Putamen (tissue), 1 donor: Measurements from ENCODE around the gene DLX6.

ENCODE experiments used
- DNase-seq: peaks from one replicate; pipeline ENCODE4 v3.0.0-alpha.2; 2016; ENCODE audit warnings: low spot score

The DLX6 gene

DNA sequence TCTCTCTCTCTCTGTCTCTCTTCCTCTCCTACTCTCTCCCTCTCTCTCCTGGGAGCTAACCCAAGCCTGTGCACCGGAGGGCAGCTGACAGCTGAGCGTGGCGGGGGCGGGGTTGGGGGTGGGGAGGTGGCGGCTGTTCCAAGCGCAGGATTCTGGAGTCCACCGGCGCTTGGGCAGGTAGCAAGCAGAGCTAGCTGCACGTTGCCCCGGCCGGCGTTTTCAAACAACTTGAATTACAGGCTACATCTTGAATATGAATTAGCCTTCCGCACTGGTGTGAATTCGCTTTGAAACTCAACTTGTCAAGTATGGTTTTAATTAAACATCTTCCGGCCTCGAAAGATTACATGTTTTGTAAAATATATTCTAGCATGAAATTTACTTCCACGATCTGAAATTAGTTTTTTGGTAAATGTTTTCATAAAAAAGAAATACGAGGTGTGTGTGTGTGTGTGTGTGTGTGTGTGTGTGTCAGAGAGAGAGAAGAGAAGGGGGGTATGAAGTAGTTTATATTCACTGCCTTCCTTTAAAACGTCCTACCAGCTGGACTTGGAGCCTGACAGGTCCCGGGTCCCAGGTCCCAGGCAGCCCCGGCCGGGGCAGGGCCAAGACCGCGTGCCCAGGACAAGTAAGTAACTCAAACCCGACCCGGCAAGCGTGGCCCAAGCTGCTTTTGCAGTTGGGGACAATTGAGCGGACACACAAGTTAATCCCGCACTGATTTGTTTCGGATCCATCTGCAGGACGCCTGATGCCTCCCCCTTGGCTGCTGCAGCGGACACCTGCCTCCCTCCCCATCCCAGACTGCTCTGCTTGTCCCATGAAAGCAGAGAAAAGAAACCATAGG lies 9.0 kb upstream of the DLX6 start:
- peak; percentile 1 for DNase-seq

DNA sequence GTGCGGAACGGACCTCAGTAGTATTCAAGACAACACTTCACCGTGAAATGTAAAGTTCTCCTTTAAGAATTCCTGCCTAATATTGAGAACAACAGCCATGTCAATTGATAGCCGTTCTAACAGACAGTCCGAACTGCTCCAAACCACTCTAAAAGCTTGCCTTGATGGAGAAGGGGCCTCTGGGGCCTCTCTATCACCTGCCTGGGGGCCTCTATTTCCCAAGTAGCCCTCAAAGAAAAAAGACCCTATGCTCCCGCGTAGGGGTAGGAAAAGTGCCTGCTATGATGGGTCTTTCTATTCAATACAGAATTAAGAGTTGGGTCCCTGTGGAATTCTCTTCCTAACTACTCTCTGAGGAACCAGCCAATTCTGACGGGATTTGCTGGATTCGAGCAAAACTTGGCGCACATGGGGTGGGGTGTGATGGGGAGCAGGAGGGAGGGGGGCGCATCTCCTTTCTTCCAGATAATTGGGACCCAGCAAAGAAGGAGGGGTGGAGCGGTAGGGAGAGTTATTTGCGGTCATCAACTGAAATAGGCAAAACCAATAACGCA lies 8.3 kb upstream of the DLX6 start:
- DNase-seq: peak; percentile 1

DNA sequence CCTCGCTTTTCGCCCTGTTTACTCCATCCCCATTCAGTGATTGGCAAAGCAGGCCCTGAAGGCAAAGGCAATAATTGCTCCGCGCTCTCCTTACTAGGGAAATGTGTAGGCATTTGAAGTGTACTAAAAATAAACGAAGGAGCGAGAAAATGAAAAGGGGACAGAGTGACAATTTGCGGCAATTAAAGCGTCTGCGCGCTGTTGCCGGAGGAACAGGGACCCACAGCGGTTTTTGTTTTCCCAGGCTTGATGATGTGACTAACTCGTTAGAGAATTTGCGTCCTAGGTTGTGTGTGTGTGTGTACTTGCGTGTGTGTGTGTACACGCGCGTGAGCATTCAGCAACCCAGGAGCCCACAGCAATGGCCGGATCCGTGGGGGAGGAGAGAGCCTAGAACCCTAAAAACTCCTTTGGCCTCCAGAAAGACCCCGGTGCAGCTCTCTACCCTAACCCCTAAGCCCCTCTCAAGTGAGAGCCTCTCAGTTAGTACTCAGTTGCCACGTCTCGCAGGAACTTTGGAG lies 7.8 kb upstream of the DLX6 start:
- DNase-seq: peak; percentile 47

DNA sequence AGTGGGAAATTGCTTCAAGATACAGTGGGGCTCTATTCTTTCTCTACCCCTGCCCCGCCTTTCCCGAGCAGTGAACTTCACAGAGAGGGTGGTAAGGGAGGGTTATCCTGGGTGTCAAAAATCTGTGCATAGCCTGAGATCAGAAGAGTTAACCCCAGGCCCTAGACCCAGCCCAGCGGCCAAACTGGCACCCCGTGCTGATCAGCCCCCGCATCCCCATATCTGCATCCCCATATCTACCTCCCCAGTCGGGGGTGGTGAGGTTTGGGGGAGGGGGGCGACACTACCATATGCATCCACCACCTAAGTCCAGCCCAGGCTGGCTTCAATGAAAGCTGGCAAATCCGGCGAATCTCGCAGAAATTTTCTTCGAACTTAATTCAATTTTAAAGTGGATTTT lies 7.0 kb upstream of the DLX6 start:
- DNase-seq: no peak

DNA sequence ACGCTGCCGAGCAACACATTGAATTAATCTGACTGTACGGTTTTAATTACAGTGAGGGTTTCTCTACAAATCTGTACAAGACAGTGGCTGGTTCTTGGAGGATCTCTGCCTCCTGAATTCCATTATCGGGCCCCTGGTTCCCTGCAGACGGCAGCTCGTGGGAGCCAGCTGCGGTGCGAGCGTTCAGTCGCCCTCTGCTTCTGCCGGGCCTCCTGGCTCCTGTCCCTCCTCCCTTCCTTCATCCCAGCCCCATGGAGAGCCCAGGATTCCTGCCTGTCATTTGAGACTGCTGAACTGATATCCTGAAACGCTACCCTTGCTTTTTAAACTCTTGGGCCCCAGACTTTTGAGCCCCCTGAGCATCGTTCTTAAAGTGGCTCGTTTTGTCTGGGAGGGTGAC lies 6.6 kb upstream of the DLX6 start:
- DNase-seq: peak; percentile 11

DNA sequence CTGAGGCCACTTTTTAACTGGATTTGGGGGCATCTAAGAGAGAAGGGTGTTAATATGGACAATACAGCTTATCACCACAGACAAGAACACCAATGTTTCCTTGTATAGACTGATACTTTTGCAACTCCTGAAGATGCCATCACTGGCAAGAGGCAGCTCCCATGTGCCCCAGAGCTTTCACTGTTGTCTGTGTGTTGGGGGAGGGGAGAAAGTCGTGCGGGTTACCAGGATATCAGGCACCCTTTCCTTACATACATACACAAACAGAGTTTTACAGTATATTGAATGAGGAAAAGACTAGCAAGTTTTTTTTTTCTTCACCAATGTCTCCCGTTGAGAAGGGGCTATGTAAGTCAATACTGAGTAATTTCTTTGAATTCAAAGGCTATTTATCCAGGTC lies 4.1 kb upstream of the DLX6 start:
- DNase-seq: no peak

DNA sequence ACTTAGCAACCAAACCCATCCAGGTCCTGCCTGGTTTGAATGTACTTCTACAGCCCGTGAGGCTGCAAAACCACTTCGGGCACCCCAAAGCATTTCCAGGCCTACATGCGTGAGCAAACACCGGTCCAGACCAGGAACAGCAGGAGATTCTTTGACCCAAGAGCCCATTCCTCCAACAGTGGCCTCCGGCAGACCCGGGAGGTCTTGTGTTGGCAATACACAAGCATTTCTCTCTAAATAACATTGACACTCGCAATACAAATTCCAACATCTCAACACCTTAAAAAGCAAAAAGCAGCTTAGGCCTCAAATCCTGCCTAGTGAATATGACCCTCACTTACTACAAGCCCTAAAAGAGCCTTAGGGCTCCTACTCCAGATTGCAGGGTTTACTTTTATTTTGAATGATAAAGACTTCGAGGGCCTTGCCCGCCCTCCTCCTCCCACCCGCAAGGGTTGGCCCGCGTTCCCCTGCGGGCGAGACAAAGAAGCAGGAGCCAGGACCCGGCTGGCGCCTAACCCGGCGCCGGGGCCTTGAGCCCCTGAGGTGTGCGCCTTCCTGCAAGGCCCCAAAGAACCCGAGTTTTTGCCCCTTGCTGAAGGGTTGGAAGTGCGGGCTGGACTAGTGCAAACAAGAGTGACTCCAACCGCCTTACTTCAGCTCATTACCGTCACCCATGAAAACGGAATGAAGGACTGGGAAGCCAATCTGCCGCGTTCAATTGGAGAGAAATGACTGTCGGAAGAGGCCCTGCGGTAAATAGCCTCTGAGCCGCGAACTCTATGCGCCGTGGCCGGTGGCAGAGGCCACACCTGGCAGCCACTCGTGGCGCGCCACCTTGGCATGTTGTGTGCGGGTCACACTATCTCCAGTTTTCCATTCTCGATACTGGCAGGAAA lies 3.4 kb upstream of the DLX6 start:
- no peak for DNase-seq

DNA sequence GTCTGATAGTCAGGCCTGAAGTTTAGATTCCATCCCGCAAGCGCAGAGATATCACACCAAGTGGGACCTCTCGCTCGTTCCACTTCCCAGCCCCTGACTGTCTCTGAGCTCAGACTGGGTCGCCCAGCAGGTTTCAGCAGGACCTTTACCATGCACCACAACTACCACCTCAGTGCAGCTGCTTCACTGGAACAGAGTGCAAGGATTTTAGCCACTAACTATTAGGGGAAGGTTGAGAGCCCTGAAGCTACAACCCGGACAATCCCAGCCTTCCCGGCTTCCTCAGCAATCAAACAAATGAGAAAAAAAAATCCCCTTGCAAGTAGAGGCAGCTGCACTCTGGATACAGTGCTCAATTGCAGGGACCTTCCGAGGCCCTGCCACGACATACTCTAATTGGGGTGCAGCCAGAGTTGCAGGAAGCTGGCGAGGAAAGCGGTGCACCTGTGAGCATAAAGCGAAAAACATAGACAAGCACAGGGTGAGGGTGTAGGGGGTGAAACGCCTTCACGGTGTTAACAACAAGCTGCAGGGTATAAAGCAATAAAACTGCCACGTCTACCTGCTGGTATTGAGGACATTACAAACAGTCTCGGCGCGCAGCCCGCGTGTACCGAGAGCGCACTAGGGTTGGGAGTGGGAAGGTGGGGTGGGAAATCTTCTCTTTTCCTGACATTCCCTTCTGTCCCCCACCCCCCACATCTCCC lies 2.6 kb upstream of the DLX6 start:
- DNase-seq: no peak

DNA sequence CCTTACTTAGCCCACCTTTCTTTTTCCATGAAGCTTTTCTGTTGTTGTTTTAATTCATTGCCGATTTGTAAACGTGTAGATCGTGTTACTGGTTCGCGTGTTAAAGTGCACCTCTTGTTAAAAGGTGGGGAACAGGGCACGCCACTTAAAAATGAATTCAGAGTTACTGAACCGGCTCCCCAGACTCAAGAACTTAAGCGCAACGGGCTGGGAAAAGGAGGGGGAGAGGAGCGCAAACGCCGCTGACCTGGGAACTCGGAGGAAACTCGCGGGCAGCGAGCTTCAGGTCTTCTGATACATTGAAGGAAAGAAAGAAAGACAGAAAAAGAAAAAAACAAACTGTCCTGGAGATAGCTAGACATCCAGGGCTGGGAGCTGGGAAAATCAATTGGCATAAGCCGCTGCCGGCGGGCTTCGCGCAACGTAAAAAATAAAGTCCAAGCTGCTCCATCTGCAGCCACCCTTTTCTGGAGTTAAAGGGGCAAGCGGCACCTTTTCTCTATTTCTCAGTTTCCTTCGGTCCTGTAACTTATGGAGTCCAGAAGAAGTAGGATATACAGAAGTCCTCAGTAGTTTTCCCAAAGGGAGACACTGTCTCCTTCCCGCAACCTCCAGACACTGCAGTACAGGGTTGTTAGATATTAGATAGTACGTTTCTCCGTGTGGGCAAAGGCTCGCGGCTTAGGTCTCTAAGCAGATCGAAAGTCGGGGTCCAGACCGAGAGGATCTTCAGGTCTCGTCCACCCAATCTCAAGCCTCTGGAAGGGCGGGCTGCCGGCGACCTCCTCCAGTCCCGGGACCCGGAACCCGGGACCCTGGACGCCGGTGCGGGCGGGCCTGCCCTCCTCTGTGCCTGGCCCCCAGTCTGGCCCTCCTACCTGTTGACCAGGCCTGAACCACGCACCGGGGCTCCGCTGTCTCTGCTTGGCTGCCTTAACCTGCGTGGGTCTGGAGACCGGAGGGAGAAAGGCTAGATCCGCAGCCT lies 1.8 kb upstream of the DLX6 start:
- no peak for DNase-seq

DNA sequence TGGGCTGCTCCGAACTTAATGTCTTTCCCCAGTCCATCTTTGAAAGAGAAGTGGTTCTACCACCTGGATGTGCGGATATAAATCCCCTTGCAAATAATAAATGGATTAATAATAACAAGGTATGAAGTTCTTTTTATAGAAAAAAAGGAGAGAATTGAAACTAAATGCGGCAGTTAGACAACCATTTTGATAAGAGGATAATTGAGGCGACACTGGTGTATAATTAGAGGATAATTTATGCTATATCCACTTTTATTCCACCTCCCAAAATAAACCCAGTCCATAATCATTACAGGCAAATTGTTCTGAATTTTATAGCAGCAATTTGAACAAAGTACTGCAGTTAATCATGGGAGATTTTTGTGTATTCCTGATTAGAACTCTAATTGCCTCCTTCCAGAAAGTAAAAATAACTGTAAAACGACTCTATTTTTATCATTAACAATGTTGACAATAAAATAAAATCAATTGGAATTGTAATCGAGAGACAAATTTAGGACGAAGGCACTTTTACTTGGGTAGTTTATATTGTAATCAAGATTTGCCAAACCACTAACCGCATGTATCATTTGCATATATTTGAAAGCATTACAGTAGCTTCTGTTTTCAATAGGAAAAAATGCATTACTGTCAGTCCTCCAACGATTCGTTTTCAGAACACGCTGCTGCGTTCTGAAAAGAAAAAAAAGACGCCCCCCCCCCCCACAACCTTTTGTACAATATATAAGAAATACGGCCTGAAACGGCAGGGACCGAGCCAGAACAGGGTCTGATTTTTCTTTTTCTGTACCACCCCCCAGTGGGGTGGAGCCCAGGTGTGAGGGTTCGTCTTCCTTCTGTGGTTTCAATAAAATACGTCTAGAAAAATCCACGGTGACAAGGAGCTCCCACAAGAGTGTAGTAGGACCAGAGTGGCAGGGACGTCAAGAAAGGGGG lies 838 bp upstream of the DLX6 start:
- DNase-seq: no peak

DNA sequence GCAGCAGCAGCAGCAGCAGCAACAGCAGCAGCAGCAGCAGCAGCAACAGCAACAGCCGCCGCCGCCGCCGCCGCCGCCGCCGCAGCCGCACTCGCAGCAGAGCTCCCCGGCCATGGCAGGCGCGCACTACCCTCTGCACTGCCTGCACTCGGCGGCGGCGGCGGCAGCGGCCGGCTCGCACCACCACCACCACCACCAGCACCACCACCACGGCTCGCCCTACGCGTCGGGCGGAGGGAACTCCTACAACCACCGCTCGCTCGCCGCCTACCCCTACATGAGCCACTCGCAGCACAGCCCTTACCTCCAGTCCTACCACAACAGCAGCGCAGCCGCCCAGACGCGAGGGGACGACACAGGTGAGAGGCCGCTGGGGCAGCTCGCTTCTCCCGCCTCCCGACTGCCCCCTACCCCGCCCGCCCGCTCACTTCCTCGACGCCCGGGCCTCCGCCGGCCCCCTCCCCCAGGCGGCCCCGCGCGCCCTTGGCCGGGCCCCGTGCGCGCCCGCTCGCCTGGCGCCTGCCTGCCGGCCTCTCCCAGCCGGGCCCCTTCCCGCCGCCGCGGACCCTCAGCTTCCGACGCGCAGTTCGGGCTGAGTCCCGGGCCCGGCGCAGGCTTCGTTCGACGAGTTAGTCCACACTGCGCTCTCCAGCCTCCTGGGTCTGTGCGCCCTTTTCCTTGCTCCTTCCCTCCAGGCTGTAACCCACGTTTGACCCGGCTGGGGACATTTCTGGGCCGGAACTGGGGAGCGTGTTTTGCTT lies 882 bp downstream of the DLX6 start:
- DNase-seq: no peak

DNA sequence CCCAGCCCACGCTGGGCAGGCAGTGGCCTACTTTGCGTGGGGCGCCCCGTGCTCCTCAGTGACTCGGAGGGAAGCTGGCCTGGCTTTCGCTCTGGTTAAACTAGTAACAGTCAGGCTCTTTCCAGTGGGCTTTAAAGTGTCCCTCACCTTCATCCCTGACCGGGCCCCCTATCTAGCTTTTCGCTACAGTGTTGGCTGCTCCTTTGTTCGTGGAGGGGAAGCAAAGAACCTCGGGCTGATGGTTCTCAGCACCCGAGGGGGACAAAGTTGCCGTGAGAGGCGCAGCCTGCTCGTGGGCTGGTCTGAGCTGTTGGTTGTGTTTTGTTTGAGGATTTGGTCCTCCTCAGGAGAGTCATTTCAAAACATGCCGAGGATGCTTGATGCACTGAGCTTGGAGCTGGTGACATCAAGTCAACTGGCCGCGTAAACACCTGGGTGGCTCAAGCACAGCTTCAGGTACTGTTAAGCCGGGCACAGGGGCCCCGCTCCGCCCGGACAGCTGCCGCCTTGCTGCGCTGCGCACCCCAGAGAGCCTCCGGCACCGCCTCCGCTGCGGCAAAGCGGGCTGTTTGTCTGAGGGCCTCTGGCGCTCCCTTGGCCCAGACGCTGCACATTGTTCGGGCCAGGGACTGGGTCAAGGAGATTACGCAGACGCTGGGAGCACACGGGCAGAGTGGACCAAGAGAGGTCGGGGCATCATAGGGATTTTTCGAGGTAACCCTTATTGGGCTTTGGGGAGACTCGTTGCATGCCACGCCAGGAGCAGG lies 1.6 kb downstream of the DLX6 start:
- no peak for DNase-seq

DNA sequence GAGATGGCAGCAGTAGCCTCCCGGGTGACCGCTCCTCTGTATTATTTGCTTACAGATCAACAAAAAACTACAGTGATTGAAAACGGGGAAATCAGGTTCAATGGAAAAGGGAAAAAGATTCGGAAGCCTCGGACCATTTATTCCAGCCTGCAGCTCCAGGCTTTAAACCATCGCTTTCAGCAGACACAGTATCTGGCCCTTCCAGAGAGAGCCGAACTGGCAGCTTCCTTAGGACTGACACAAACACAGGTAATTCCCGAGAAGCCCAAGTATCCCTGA lies 2.2 kb downstream of the DLX6 start:
- DNase-seq: no peak

DNA sequence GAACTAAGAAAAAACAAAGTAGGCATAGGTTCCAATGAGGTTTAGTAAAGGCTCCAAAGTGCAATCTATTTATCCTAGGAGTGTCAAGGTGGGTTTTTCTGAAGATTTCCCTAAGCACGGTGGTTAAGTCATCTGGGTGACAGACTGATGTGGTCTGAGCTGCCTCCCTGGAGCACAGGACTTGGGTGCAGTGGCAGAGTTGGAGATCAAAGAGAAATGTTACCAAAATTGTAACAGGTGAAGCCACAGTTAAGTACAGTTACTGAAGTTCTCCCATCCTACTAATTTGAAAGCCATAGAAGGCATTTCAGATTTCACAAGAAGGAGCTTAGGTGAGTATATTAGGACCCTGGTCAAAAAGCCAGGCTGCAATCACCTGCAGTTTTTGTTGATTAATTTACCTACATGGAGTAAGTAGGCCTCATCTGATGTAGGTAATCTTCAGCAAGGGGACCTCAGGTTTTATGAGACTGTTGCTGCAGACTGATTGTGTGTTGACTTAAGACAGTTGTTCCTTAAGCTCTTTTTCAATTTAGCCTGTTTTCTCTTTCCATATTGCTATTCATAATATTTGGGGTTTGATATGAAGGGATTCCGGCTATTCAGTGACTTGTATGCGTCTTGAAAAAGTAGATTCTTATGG lies 3.0 kb downstream of the DLX6 start:
- no peak for DNase-seq

DNA sequence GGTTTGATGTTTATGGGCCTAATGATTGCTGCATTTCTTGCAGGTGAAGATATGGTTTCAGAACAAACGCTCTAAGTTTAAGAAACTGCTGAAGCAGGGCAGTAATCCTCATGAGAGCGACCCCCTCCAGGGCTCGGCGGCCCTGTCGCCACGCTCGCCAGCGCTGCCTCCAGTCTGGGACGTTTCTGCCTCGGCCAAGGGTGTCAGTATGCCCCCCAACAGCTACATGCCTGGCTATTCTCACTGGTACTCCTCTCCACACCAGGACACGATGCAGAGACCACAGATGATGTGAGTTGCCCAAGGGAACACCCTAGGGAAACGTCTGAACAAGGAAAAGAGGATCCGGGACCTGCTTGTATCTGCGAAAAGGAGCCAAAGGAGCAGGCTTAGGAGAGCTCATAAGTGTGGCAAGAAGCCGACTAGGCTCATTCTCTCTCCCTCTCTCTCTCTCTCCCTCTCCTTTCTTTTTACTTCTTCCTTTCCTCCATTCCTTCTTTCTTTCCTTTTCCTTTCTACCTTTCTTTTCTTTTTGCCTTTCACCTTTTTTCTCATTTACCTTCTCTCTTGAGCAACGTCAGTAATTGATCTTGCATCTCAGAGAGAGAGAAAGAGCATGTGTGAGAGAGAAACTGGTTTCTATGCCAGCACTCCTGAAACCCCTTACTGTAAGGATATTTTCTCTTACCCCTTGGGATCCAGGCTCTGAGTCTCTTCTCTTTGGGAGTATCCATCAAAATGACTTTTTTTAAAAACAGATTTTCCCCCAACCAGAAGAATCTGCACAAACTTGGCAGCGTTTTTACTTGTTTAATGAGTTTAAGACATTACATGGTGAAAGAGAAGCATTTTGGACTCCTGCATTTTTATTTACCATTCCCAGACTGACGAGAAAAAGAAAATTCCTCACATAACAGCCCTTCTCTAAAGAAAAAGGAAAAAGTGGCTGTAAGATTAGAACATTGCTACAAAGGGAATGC lies 4.7 kb downstream of the DLX6 start:
- DNase-seq: no peak

DNA sequence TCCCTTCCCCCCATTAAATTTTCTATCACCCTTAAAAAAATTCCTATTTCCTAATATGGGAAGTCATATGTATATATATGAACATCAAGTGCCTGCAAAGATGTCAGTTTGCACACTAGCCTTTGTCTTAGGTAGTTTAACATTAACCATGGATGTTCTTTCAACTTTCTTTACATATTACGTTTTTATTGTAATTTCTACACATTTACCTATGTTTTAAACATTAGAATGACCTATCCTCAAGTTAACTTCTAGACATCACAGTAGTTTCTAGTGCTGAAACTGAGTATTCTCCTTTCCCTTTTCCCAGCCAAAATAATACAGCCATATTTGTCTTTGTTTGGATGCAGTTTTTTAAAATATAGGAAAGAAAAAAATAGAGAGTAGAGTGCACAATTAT lies 5.8 kb downstream of the DLX6 start:
- DNase-seq: no peak
